Coronary artery (tissue), 2 donors: ENCODE data around the gene DLG5.

Source experiments
- DNase-seq: peaks from one replicate; pipeline ENCODE4 v3.0.0-alpha.2; 2017; ENCODE audit warnings: low spot score
- H3K27ac ChIP-seq, 2 donors: fragments of 200-600 bp; sonication (generic); one replicate each; pipeline ENCODE4 v1.5.1; 2016 to 2019
- H3K4me3 ChIP-seq: fragments of 200-600 bp; sonication (generic); 2 replicates; pipeline ENCODE4 v1.5.1; 2016; ENCODE audit warnings: mild to moderate bottlenecking, moderate library complexity
- TF ChIP-seq, protein P1 (sequence below): fragments of 200-600 bp; sonication (generic); IDR thresholded peaks from one replicate; pipeline ENCODE4 v1.5.1; 2019; ENCODE audit warnings: antibody characterized with exemption

DLG5 gene

DNA sequence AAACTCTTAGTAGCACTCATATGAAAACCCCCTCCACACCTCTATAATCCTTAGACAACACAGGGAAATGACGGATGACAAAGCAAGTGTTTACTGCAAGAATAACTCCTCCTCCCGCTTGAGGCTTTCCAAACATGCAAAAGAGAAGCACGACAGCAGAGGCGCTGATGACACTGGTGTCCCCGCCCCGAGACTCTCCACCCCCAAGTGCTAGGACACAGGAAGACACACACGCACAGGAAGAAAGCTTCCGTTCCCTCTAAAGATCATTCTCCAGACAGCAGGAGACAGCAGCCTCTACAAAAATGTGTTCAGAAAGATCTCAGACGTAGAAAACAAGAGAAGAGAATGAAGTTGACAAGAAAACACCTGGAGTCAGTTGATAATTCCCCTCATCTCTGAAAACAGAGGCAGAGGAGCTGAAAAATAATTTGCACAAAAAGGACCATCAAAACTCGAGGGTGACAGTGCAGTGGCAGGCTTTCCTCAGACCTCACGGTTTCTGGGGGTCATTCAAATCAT, 90.2 kb downstream of the DLG5 start:
- Histone ChIP-seq H3K27ac (peak overlapping the region in 1 of 2 donors; percentile 29), H3K4me3 (no peak overlapping the region)
- no peak for DNase-seq
- TF ChIP-seq, protein P1, sequence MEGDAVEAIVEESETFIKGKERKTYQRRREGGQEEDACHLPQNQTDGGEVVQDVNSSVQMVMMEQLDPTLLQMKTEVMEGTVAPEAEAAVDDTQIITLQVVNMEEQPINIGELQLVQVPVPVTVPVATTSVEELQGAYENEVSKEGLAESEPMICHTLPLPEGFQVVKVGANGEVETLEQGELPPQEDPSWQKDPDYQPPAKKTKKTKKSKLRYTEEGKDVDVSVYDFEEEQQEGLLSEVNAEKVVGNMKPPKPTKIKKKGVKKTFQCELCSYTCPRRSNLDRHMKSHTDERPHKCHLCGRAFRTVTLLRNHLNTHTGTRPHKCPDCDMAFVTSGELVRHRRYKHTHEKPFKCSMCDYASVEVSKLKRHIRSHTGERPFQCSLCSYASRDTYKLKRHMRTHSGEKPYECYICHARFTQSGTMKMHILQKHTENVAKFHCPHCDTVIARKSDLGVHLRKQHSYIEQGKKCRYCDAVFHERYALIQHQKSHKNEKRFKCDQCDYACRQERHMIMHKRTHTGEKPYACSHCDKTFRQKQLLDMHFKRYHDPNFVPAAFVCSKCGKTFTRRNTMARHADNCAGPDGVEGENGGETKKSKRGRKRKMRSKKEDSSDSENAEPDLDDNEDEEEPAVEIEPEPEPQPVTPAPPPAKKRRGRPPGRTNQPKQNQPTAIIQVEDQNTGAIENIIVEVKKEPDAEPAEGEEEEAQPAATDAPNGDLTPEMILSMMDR = no peak

DNA sequence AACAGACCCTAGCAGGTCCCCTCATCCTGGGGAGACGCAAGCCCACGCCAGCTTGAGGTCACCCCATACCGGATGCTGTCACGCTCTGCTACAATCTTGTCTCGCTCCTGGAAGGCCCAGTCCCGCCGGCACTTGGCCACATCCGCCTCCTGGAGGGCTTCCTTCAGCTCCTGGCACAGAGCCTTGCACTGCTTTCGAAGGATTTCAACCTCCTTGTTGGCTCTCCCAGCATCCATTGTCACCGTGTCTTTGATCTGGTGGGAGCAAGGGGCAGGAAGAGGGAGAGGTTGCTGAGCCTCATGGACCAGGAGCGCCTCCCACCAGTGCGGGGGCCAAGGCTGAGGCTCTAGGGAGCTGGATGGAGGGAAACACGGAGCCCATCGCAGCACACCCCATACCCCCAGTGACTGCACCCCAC, 90.9 kb downstream of the DLG5 start:
- no peak for DNase-seq
- peak overlapping the region in 1 of 2 donors; percentile 29 for H3K27ac ChIP-seq

DNA sequence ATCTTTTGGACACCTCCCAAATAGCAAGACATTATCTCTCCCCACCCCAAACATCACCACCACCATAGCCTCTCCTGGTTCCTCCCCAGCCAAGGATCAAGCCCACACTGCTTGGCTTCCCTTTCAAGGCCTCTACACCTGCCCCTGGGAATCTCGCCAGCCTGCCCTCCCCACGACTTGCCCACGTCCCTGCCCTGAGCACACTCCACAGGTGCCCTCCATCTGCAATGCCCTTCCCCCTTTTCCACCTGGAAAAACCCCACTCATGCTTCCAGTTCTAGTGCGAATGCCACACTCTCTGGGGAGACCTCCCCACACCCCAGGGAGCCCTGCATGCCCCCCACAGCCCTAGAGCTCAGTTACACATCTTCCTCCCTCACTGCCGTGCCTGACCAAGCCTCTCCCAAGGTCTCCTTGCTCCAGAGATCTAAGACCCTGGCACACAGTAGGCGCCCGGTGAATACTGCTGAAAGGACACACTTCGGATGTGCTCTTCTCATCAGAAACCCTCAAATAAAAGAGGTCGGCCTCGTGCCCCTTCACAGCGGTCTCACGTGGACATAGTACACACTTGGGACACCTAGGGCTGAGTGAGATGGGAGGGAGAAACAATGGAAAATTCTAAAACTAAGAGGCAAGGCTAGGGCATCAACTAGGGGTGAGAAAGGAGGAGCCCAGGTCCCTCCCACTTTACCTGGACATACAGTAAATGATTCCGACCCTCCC, 91.4 kb downstream of the DLG5 start:
- TF ChIP-seq, protein P1 = no peak
- no peak for DNase-seq
- H3K27ac ChIP-seq = no peak overlapping the region
- no peak overlapping the region for H3K4me3 ChIP-seq

More for the DNA sequence above, 90.9 kb downstream of the DLG5 start:
- TF ChIP-seq, protein P1 = no peak
- no peak overlapping the region for H3K4me3 ChIP-seq

DNA sequence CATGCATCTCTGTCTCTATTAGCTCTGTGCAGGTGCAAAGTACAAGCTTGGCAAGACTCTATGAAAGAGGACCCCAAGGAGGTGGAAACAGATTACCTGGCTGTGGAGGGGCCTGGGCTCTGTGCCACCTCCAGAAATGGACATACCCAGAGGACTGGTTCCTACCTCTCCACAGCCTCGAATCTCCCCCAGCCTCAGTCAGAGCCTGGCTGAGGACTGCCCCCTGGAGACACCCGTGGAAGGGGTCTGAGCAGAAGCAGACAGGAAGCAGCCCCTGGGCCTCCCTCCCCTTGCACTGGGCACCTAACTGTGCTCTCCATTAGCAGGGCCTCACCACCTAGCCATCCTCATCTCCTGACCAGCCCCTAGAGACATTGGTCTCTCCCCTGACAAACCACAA, 92.0 kb downstream of the DLG5 start:
- no peak for DNase-seq
- Histone ChIP-seq H3K27ac (no peak overlapping the region), H3K4me3 (no peak overlapping the region)
- TF ChIP-seq, protein P1 = no peak

DNA sequence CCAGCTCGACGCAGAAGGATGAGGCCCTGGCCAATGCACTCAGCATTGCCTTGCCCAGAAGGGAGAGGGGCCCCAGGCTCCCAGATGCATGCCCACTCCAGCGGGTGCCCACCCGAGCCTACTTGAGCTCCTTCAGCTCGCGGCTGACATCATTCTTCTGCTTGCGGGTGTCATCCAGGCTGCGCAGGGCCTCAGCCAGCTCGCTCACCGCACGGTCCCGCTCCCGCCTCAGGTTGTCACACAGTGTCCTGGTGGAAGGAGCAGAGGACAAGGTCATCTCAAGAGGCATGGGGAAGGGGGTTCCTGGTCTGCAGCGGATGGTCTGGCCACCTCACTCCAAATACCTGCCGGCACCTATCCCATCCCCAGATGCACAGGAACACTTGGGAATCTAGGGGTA, 92.8 kb downstream of the DLG5 start:
- Histone ChIP-seq H3K27ac (no peak overlapping the region), H3K4me3 (no peak overlapping the region)
- DNase-seq = no peak
- TF ChIP-seq, protein P1 = no peak

DNA sequence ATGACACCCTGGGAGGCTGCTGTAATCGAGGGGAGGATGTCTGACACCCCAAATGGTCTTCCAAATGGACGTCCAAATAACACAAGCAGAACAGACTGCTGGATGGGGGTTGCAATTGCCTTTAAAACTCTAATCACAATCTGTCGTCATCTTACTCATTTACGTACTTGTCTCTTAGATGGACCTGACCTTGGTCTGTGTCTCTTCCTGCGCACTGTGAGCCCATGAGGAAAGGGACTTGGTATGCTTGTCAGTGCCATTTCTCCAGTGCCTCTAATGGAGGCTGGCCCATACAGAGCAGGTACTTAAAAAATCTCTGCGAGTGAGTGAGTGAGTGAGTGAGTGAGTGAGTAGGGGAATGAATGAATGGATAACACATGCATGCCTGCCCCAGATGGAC, 93.3 kb downstream of the DLG5 start:
- DNase-seq = no peak
- H3K27ac ChIP-seq = no peak overlapping the region
- TF ChIP-seq, protein P1 = no peak
- H3K4me3 ChIP-seq = no peak overlapping the region

DNA sequence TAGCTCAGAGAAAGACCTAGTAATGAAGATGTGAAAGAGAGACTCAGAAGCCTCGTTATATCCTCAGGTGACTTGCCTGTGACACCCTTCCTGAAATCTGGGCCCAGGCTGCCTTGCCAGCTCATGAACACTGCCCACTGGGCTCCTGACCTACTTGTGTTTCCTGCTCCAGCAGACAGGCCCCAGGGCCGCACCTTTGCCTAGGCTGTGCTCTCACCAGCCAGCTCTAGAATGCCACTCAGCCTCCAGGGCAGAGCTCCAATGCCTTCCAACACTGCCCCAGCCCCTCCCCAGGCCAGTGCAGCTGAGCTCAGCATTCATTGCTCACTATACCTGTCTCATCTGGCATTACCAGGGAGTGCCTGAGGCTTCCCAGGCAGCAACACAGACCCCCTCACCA, 94.3 kb downstream of the DLG5 start:
- Histone ChIP-seq H3K4me3 (no peak overlapping the region), H3K27ac (no peak overlapping the region)
- TF ChIP-seq, protein P1 = no peak
- no peak for DNase-seq
